Mucosa of stomach (tissue), 1 donor: ENCODE measurements around the gene MYH9.
"Not testable (repeated sequence)": the region's sequence is repeated elsewhere in the genome, so short reads cannot be mapped to it uniquely, and the experiment has no call there.

Experiments
- H3K27me3 ChIP-seq: one replicate; pipeline ENCODE4 v1.7.0; 2013; ENCODE audit warnings: mild to moderate bottlenecking, low read length; ENCODE audit not compliant: control insufficient read depth, insufficient read depth
- H3K36me3 ChIP-seq: one replicate; pipeline ENCODE4 v1.7.0; 2013; ENCODE audit warnings: low read length; ENCODE audit not compliant: control insufficient read depth, insufficient read depth
- H3K4me1 ChIP-seq: one replicate; pipeline ENCODE4 v1.7.0; 2013; ENCODE audit warnings: mild to moderate bottlenecking, low read length; ENCODE audit not compliant: control insufficient read depth, insufficient read depth
- H3K4me3 ChIP-seq: one replicate; pipeline ENCODE4 v1.7.0; 2013; ENCODE audit warnings: low read length
- H3K9ac ChIP-seq: one replicate; pipeline ENCODE4 v1.7.0; 2013; ENCODE audit warnings: mild to moderate bottlenecking, low read length, moderate library complexity
- H3K9me3 ChIP-seq: one replicate; pipeline ENCODE4 v1.7.0; 2013; ENCODE audit warnings: mild to moderate bottlenecking, low read length, moderate library complexity; ENCODE audit not compliant: control insufficient read depth
- donor health status: Pancreatic carcinoma.

The MYH9 gene

DNA sequence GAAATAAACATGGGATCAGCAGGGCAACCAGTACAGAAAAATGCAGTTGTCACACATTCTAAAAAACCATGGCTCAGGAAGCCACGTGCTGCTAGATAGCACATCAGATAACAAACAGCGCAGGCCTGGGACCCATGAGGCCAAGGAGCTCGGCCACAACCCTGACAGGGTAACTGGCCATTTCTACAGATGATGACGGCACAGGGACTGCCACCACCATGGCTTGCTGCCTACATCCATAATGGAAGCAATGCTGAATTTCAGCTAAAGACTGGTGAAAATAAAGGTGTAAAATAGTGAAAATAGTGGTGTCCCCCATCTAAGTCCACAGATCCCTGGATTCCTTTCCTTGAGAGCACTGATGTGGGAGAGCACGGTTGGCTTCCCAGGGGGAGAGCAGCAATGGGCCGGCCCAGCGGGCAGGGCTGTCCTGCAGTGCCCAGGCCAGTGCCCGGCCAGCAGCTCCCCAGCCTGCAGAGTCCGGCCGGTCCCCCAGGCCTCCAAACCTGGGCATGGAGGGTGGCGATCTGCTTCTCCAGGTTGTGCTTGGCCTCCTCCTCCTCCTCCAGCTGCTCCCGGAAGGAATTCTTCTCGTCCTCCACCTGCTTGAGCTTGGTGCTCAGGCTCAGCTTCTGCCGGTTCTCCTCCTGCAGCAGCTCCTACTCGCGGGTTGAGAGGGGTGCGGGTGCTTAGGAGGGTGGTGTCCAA lies 94.8 kb downstream of the MYH9 start:
- Histone ChIP-seq H3K36me3 (peaks cover 58% of the 10 kb centered on the region), H3K9ac (no peak overlapping the region), H3K4me1 (no peaks in the 10 kb centered on the region), H3K27me3 (no peaks in the 10 kb centered on the region), H3K9me3 (no peaks in the 10 kb centered on the region), H3K4me3 (no peak overlapping the region)

- H3K27me3 ChIP-seq = no peaks in the 10 kb centered on the region
- no peak overlapping the region for H3K4me3 ChIP-seq
- no peak overlapping the region for H3K9ac ChIP-seq
- H3K36me3 ChIP-seq = peaks cover 50% of the 10 kb centered on the region
- H3K9me3 ChIP-seq = no peaks in the 10 kb centered on the region
- H3K4me1 ChIP-seq = no peaks in the 10 kb centered on the region
Observed at GRCh38 chr22:36291831-36292740, 95.7 kb downstream of the MYH9 start.

DNA sequence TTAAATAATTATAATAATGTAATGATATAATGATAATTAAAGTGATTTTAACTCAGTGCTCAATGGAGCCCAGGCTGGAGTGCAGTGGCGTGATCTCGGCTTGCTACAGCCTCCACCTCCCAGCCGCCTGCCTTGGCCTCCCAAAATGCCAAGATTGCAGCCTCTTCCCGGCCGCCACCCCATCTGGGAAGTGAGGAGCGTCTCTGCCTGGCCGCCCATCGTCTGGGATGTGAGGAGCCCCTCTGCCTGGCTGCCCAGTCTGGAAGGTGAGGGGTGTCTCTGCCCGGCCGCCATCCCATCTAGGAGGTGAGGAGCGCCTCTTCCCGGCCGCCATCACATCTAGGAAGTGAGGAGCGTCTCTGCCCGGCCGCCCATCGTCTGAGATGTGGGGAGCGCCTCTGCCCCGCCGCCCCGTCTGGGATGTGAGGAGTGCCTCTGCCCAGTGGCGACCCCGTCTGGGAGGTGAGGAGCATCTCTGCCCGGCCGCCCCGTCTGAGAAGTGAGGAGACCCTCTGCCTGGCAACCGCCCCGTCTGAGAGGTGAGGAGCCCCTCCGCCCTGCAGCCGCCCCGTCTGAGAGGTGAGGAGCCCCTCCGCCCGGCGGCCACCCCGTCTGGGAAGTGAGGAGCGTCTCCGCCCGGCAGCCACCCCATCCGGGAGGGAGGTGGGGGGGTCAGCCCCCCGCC lies 97.2 kb downstream of the MYH9 start:
- not testable (repeated sequence) for H3K9ac ChIP-seq, H3K9me3 ChIP-seq, H3K27me3 ChIP-seq, H3K4me1 ChIP-seq, H3K4me3 ChIP-seq
- peaks cover 59% of the 10 kb centered on the region for H3K36me3 ChIP-seq

DNA sequence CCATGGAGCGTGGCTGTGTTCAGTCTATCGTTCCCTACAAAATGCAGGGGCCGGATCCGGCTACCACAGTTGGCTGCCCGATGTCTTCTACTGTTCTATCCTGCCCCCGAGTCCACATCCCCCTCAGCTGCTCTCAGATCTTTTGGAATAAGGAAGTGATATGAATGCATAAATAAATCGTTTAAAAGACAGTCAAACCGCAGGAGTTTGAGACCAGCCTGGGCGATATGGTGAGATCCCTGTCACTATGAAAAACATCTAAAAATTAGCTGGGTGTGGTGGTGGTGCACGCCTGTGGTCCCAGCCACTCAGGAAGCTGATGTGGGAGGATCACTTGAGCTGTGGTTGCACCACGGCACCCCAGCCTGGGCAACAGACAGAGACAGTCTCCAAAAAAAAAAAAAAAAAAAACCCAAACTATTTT lies 97.8 kb downstream of the MYH9 start:
- H3K27me3 ChIP-seq, H3K4me1 ChIP-seq, H3K9me3 ChIP-seq, H3K9ac ChIP-seq, H3K4me3 ChIP-seq: not testable (repeated sequence)
- peaks cover 59% of the 10 kb centered on the region for H3K36me3 ChIP-seq

GRCh38 chr22:36289406-36289870 lies 98.3 kb downstream of the MYH9 start:
- H3K27me3 ChIP-seq = no peaks in the 10 kb centered on the region
- no peak overlapping the region for H3K9ac ChIP-seq
- H3K4me3 ChIP-seq = no peak overlapping the region
- H3K36me3 ChIP-seq = peaks cover 56% of the 10 kb centered on the region
- no peaks in the 10 kb centered on the region for H3K4me1 ChIP-seq
- no peaks in the 10 kb centered on the region for H3K9me3 ChIP-seq

GRCh38 chr22:36288571-36289405 lies 99.0 kb downstream of the MYH9 start:
- Histone ChIP-seq H3K4me3 (no peak overlapping the region), H3K27me3 (no peaks in the 10 kb centered on the region), H3K36me3 (peaks cover 49% of the 10 kb centered on the region), H3K9me3 (no peaks in the 10 kb centered on the region), H3K4me1 (no peaks in the 10 kb centered on the region), H3K9ac (no peak overlapping the region)

- Histone ChIP-seq H3K4me3 (no peak overlapping the region), H3K9ac (no peak overlapping the region)
Observed at GRCh38 chr22:36287881-36288515, 99.8 kb downstream of the MYH9 start.

GRCh38 chr22:36286096-36286957 lies 101.4 kb downstream of the MYH9 start:
- Histone ChIP-seq H3K9ac (no peak overlapping the region), H3K4me3 (no peak overlapping the region), H3K36me3 (peaks cover 43% of the 10 kb centered on the region), H3K4me1 (no peaks in the 10 kb centered on the region), H3K27me3 (no peaks in the 10 kb centered on the region), H3K9me3 (no peaks in the 10 kb centered on the region)

More at GRCh38 chr22:36287881-36288515, 99.8 kb downstream of the MYH9 start:
- H3K4me1 ChIP-seq = no peaks in the 10 kb centered on the region
- H3K9me3 ChIP-seq = no peaks in the 10 kb centered on the region
- no peaks in the 10 kb centered on the region for H3K27me3 ChIP-seq
- peaks cover 42% of the 10 kb centered on the region for H3K36me3 ChIP-seq

DNA sequence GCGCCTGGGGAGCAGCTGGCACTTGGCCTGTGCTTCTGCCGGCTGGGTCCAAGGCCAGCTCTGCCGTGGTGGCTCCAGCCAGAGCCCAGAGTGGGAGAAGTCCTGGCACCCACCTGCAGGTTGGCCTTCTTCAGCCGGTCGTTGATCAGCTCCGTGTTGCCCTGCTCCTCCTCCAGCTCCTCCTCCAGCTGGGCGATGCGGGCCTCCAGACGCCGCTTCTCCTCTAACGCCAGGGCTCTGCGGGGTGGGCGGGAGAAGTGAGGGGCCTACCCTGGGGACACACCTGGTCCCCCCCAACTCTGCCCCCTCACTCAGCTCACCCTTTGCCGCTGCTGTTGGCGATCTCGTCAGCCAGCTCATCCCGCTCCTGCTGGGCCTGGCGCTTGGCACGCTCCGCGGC lies 102.2 kb downstream of the MYH9 start:
- peaks cover 43% of the 10 kb centered on the region for H3K36me3 ChIP-seq
- H3K27me3 ChIP-seq = no peaks in the 10 kb centered on the region
- no peak overlapping the region for H3K4me3 ChIP-seq
- no peak overlapping the region for H3K9ac ChIP-seq
- no peaks in the 10 kb centered on the region for H3K4me1 ChIP-seq
- H3K9me3 ChIP-seq = no peaks in the 10 kb centered on the region

DNA sequence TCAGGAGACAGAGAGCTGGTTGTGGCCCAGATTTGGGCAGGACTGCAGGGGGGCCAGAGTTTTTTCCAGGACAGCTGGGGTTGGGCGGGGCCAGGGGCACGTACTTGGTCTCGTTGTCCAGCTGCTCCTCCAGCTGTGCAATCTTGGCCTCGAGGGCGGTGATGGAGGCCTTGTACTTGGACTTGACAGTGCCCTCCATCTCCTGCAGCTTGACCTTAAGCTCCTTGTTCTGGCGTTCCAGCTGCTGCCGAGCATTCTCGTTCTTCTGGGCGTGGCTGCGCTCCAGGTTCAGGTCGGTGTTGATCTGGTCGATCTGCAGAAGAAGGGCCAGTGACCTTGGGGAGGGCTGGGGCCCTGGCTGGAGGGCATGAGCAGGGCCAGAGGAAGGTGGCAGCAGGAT lies 102.8 kb downstream of the MYH9 start:
- Histone ChIP-seq H3K4me3 (no peak overlapping the region), H3K4me1 (no peaks in the 10 kb centered on the region), H3K36me3 (peaks cover 43% of the 10 kb centered on the region), H3K9ac (no peak overlapping the region), H3K27me3 (no peaks in the 10 kb centered on the region), H3K9me3 (no peaks in the 10 kb centered on the region)
